ENCODE data around the gene SCGN.

SCGN gene

GRCh38 chr6:25652007-25652515 is at the start of gene SCGN:
SCGN (plus strand) TSS chr6:25652215; CDS start chr6:25652404, 189 bp downstream.
- peak; percentile 50 for DNase-seq (ENCODE audit: low spot score)

- no peak for DNase-seq (ENCODE audit: low spot score)
Observed at GRCh38 chr6:25602674-25602982, 49.4 kb upstream of the SCGN start.

DNA sequence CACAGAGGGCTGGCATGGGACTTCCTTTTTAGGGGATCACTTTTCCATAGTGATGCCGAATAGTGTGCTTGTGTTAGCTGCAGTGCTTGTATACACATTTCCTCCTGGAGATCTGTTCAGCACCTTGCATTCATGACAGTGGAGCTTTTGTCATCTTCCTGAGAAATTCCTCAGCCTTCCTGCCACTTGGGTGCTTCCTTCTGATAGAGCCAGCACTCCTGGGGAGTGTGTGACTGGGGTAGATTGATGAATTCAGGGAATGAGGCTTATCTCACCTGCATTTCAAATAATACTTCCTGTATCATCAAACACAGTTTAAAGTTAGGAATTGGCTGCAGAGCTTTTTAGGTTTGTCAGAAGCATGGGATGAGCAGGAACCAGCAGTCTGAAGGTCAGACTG is 48.8 kb upstream of the SCGN start:
- no peak for DNase-seq (ENCODE audit: low spot score)

DNA sequence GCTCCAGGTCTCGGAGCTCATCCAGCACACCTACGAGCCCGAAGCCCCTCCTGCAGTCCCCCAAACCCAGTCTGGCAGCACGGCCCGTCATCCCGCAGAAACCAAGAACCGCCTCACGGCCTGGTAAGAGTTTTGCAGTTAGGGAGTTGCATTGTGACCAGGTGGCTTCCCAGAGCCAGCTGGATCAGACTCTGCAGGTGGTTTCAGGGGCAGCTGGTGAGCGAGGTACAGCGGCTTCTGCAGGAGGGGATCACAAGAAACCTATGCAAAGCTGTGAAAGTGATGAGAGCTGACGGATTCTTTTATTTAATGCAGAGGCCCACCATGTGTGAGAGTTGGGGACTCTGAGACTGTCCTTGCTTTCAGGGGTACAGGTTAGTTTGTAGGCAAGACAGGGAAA is 45.9 kb upstream of the SCGN start:
- DNase-seq (ENCODE audit: low spot score): no peak

- DNase-seq (ENCODE audit: low spot score): no peak
Observed at GRCh38 chr6:25608558-25609174, 43.3 kb upstream of the SCGN start.

DNA sequence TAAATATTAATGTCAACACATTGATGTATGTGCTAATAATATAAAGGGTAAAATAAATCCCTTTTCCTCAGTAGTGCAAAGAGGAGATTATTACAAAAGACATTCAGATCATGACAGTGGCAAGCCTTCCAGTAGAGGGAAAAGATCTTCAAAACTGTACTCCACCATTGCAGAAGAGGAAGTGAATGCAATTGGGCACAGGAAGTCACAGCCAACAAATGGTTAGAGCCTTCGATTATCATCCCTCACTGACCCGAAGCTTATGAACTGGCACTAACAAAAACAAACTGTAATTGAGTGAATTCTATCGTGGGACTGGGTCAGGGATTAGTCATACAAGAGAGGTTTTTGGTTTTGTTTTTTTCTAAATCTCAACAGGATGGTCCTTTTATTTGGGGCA is 39.3 kb upstream of the SCGN start:
- DNase-seq (ENCODE audit: low spot score): no peak

GRCh38 chr6:25613415-25613814 is 38.6 kb upstream of the SCGN start:
- no peak for DNase-seq (ENCODE audit: low spot score)

- DNase-seq (ENCODE audit: low spot score): no peak
Observed at GRCh38 chr6:25614052-25614451, 38.0 kb upstream of the SCGN start.

- DNase-seq (ENCODE audit: low spot score): no peak
Observed at GRCh38 chr6:25615471-25615870, 36.5 kb upstream of the SCGN start.

DNA sequence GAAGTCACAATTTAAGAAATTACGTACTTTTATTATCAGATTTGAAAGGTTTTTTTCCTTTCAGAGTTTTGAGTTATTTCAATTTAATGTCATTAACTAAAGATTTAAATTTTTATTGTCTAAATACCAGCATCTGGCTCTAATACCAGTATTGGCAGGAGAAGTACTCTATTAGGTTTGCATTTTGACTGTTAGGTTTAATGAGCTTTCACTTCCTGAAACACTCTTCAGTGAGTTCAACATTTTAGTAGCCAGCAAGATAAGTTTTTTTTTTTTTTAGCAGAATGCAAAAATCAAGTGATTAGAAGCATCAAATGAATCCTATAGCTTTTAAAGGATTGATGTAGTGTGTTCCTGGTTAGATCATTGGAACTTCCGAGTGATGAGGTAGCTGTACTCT is 34.0 kb upstream of the SCGN start:
- no peak for DNase-seq (ENCODE audit: low spot score)

GRCh38 chr6:25619217-25619616 is 32.8 kb upstream of the SCGN start:
- DNase-seq (ENCODE audit: low spot score): no peak

DNA sequence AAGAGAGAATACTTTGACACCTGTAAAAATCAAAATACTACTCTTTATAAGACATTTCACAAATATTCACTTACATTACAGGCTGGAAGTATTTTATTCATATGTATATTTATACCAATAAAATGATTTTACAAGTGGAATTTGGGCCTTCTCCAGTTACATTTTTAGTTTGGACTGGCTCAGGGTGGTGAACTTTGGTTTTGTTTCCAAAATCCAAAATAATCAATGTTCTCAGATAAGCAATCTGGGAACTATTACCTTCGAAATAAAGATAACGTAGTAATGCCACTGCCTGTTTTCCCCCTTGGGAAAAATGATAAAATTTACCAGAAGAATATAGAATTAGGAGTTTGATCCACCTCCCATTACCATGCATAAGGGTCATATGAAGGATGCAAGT is 31.6 kb upstream of the SCGN start:
- DNase-seq (ENCODE audit: low spot score): no peak

DNA sequence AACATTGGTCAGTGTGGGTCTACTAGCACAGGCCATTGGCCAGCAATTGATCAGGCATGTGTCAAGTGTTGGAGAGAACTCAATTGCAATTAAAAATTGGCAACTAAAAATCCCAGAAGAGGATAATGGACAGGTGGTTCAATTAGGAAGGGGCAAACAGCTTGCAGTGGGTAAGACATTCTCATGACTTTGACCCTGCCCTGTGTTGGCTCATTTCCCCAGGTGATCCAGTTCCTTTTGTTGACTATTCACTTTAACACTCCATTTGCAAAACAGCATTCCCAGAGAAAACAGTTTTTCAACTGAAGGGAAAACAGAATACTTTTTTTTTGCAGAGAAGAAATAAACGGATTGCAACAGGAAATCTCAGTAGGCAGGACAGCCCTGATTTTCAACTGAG is 28.9 kb upstream of the SCGN start:
- no peak for DNase-seq (ENCODE audit: low spot score)

- DNase-seq (ENCODE audit: low spot score): no peak
Observed at GRCh38 chr6:25623879-25624278, 28.1 kb upstream of the SCGN start.

DNA sequence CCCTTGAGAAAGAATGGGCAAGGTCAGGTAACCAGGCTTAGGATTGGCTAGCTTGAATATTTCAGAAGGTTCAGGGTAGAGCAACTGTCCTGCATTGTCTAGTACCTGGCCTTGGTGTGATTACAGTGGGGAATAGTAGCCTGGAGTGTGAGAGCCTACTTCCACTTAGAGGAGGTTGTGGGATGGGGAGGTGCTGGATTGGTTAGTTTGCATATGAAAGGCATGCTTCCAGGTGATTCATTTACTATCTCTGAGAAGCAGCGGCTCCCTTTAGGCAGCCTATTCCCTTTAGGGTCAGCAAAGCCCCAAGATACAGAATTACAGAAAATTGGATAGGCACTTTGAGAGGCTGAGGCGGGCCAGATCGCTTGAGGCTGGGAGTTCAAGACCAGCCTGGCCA is 25.0 kb upstream of the SCGN start:
- no peak for DNase-seq (ENCODE audit: low spot score)

DNA sequence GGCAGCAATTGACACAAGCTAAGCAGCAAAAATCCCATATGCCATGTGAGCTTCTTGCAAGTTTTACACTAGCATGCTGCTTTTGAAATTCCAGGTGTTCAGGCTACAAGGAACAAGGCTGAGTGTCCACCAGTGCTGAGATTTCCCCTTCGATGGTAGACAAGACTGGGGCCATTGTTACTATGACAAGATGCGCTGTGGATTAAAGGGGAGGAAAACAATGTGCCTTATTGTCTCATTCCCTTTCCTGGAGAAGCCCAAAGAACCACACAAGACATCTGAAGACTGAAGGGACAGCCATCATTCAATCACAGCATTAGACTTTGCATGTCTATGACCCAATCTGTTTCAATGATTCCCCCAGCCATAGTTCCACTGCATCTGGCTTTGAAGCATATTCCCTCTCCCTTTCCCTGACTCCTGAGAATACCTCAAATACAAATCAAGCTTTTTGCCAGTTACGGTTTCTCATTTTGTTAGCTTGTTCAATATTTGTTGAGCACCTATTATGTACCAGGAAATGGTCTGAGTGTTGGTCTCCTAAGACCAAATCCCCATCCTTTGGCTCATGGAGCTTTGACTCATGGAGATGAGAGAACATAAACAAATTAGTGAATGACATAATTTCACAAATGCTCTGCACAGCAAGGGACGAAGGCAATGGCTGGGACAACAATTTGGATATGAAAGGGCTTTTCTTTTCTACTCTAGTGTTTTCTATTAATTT is 23.4 kb upstream of the SCGN start:
- DNase-seq (ENCODE audit: low spot score): no peak

- DNase-seq (ENCODE audit: low spot score): no peak
Observed at GRCh38 chr6:25629198-25629576, 22.8 kb upstream of the SCGN start.

DNA sequence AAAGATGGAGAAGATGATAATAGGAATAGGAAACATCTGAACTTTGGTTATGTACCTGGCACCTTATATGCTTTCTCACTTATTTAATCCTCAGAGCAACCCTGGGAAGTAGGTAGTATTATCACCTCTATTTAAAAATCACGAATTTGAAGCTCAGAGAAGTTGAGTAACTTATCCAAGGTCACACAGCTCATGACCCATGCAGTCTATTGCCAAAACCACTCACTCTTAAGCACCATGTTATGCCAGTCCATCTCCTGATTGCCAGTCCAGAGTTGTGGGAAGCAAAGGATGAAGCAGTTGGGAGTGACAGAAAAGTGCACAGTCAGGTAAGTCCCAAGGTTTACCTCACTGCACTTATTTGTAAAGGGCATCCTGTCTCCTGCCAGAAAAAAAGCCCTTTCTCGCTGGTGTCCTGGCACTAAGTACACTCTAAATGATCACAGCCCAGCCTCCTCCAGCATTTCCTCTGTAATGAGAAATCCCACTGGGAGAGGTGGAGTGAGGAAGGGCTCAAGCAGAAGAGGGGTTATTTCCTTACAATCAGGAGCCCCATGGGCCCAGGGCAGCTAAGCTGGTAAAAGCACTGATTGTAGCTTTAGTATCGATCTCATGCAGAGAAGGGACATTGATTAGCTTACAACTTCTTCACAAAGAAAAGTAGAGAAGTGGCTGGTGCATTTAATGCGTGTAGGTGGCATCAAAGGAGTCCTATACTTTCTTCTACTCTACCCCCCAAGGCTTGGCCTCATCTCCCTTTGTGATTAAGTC is 21.3 kb upstream of the SCGN start:
- DNase-seq (ENCODE audit: low spot score): no peak

DNA sequence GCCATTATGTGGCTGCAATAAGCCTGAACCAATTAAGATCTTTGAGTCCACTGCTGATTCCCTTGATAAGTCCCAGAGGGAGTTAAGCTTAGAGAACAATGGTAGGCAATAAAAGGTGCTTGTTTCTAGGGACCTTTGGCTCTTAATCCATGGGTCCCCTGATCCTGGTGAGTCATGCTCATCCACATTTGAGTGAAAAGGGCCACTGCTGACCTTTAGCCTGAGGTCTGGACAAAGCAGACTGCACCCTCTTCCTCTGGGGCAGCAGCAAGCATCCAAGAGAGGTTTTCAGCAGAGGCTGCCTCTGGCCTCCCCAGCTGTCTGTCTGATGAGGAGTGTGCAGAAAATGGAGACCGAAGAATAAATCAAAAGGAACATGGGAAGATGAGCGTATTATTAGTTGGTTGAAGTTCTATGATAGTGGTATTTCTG is 16.1 kb upstream of the SCGN start:
- no peak for DNase-seq (ENCODE audit: low spot score)

DNA sequence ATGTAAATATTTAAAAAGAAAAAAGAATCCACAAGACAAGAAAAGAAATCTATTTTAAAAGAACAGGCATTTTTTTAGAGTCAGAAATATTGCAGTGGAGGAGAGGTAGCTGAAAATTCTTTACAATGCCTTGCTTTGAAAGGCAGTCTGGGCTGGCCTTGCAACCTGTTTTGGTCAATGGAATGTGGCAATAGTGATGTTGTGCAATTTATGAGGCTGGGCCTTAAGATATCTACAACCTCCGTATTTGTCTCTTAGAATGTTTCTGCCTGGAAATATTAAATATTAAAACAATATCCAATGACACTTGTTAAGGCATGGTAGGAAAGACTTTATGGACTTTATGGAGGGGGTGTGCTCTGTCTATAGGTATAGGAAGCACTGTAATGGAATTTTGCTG is 14.8 kb upstream of the SCGN start:
- DNase-seq (ENCODE audit: low spot score): no peak

DNA sequence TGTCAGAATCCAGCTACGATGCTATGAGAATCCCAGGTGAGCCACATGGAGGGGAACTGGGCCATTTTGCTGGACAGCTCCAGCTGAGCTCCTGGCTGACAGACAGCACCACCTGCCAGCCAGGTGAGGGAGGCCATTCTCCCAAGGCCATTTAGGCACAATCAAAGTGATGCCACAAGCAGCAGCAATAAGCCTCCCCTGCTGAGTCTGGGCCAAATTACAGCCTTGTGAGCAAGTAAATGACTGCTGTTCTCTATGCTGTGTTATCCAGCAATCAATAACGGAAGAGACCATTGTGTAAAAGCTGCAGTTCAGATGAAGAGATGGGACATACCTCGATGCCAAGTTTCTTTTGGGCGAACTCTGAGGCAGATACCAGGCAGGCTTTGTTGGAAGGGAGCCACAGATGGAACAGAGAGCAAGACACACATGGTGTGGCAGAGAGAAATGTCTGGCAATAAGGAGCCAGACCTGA is 14.0 kb upstream of the SCGN start:
- no peak for DNase-seq (ENCODE audit: low spot score)

GRCh38 chr6:25639653-25640052 is 12.4 kb upstream of the SCGN start:
- no peak for DNase-seq (ENCODE audit: low spot score)

GRCh38 chr6:25640446-25640845 is 11.6 kb upstream of the SCGN start:
- no peak for DNase-seq (ENCODE audit: low spot score)

Data from kidney capillary endothelial cell (primary cell).